ENCODE measurements around the gene EARS2. TPM values are rescaled to one million over a fixed set of nuclear protein-coding genes. Genes with fewer than 3 reads are reported as not detected.

Gene EARS2
- polyA plus RNA-seq, 1 of the 3 experiments (the other 2 are of a cell fraction): 23.2 TPM

- no peaks in the 10 kb centered on the region for H3F3A ChIP-seq (replicated peaks; ENCODE audit: insufficient read depth)
- H2AFZ ChIP-seq (ENCODE audit: low read depth): no peak overlapping the region
- H3K27ac ChIP-seq (ENCODE audit: low read depth in 2 of 2, low read length in 1 of 2): no peak overlapping the region
- H3K4me2 ChIP-seq: no peak overlapping the region
- no peaks in the 10 kb centered on the region for H3K4me1 ChIP-seq (ENCODE audit: control insufficient read depth in 1 of 2, insufficient read depth in 2 of 2, low read depth in 1 of 2, low read length in 1 of 2)
- H3K79me2 ChIP-seq (ENCODE audit: insufficient read depth): no peaks in the 10 kb centered on the region
- CTCF ChIA-PET: no interaction called here
- no peaks in the 10 kb centered on the region for H3K27me3 ChIP-seq (ENCODE audit: insufficient read depth)
- no peaks in the 10 kb centered on the region for H4K20me1 ChIP-seq (ENCODE audit: insufficient read depth)
- TF ChIP-seq EZH2phosphoT487 (IDR thresholded peaks at IDR 0.05; ENCODE audit: borderline replicate concordance, low read depth) (no peak), GABPA (IDR thresholded peaks at IDR 0.05; ENCODE audit: low read depth) (no peak), MAX (IDR thresholded peaks at IDR 0.05; ENCODE audit: low read depth) (no peak), RCOR1 (IDR thresholded peaks at IDR 0.05; ENCODE audit: low read length) (no peak), PBX3 (IDR thresholded peaks at IDR 0.05) (no peak), FOXJ3 (CRISPR knock-in tag; IDR thresholded peaks at IDR 0.05) (no peak), RFX5 (IDR thresholded peaks at IDR 0.05; ENCODE audit: low read length) (no peak)
- WGBS (ENCODE audit: low lambda C conversion rate): 95% methylated on average over 14 of the region's 14 CpGs
- no peak overlapping the region for H3K9ac ChIP-seq
- H3K36me3 ChIP-seq (replicated peaks in 1 of 2; ENCODE audit: control insufficient read depth in 1 of 2, insufficient read depth in 2 of 2, low read length in 1 of 2): peaks cover 30 to 60% of the 10 kb centered on the region in 2 experiments
- POLR2A ChIA-PET: no interaction called here
- no peaks in the 10 kb centered on the region for H3K9me2 ChIP-seq
- H3K9me3 ChIP-seq: no peaks in the 10 kb centered on the region
- H3K4me3 ChIP-seq (ENCODE audit: low read depth in 2 of 2, low read length in 1 of 2): no peak overlapping the region
- DNase-seq: no peak
Measured at GRCh38 chr16:23482778-23483177, 74.4 kb downstream of the EARS2 start.

- H3K79me2 ChIP-seq (ENCODE audit: insufficient read depth): no peaks in the 10 kb centered on the region
- H3K27me3 ChIP-seq (ENCODE audit: insufficient read depth): no peaks in the 10 kb centered on the region
- ChIA-PET CTCF (interaction anchor here (0.5 kb wide), 1 partner anchor 488 kb away, joined by 4 read pairs; no protein-coding TSS in a partner anchor), POLR2A (no interaction called here)
- H3K4me1 ChIP-seq (ENCODE audit: control insufficient read depth in 1 of 2, insufficient read depth in 2 of 2, low read depth in 1 of 2, low read length in 1 of 2): no peaks in the 10 kb centered on the region
- H3K4me3 ChIP-seq (ENCODE audit: low read depth in 2 of 2, low read length in 1 of 2): no peak overlapping the region
- TF ChIP-seq FOXM1 (IDR thresholded peaks at IDR 0.05; ENCODE audit: low read depth) (no peak), JUND (IDR thresholded peaks at IDR 0.05) (no peak), TEAD4 (IDR thresholded peaks at IDR 0.05; ENCODE audit: borderline replicate concordance, insufficient read depth) (no peak), EP300 (IDR thresholded peaks at IDR 0.05; ENCODE audit: borderline replicate concordance in 1 of 2, low read depth in 1 of 2, low read length in 1 of 2) (no peak), ELF1 (IDR thresholded peaks at IDR 0.05) (no peak), YY1 (IDR thresholded peaks at IDR 0.05; ENCODE audit: low read depth) (no peak), ZBTB33 (IDR thresholded peaks at IDR 0.05; ENCODE audit: borderline replicate concordance, low read depth) (no peak)
- 93% methylated on average over 4 of the region's 4 CpGs for WGBS (ENCODE audit: low lambda C conversion rate)
- no peak overlapping the region for H2AFZ ChIP-seq (ENCODE audit: low read depth)
- H3K9ac ChIP-seq: no peak overlapping the region
- no peak for DNase-seq
- H3K36me3 ChIP-seq (replicated peaks in 1 of 2; ENCODE audit: control insufficient read depth in 1 of 2, insufficient read depth in 2 of 2, low read length in 1 of 2): peaks cover 40 to 60% of the 10 kb centered on the region in 2 experiments
- H3K9me3 ChIP-seq: no peaks in the 10 kb centered on the region
- H3K9me2 ChIP-seq: no peaks in the 10 kb centered on the region
- H3K27ac ChIP-seq (ENCODE audit: low read depth in 2 of 2, low read length in 1 of 2): no peak overlapping the region
- H3F3A ChIP-seq (replicated peaks; ENCODE audit: insufficient read depth): no peaks in the 10 kb centered on the region
- no peaks in the 10 kb centered on the region for H4K20me1 ChIP-seq (ENCODE audit: insufficient read depth)
- no peak overlapping the region for H3K4me2 ChIP-seq
Measured at GRCh38 chr16:23480257-23480656, 76.9 kb downstream of the EARS2 start.

All from SK-N-SH (cell line).